ENCODE data around the gene WDR91.

DNA sequence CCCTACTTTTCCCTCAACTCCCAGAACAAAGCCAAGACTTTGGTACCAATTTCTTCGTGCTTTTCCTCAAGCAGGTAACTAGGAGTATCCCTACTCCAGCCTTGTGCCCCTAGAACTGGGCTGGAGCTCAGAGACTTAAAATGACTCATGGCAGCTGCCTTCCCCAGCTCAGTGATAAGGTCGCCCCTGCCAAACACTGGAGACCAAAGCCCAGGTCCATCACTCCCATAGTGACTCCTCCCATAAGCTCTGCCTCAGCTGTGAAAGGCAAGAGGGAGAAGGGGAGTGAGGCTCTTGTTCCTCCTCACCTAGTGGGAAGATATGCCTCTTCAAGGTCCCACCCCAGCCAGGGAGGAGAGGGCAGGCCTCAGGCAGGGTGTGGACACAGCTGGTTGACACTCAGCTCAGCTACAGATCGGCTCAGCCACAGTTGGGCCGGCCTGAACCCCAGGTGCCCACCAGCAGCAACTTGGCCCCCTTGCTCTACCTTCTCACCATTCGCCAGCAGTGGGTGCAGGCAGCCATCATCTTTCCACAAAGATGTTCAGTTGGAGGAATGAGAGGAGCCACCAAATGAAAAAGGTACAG, 27.0 kb downstream of the WDR91 start:
- TF ChIP-seq TAF1 (conservative IDR thresholded peaks at IDR 0.05) (no peak), JUND (IDR thresholded peaks at IDR 0.05) (no peak), YY1 (IDR thresholded peaks at IDR 0.05) (no peak), RAD21 (IDR thresholded peaks at IDR 0.05) (no peak), HNF4G (IDR thresholded peaks at IDR 0.05) (no peak)
- TF ChIP-seq, protein P1, sequence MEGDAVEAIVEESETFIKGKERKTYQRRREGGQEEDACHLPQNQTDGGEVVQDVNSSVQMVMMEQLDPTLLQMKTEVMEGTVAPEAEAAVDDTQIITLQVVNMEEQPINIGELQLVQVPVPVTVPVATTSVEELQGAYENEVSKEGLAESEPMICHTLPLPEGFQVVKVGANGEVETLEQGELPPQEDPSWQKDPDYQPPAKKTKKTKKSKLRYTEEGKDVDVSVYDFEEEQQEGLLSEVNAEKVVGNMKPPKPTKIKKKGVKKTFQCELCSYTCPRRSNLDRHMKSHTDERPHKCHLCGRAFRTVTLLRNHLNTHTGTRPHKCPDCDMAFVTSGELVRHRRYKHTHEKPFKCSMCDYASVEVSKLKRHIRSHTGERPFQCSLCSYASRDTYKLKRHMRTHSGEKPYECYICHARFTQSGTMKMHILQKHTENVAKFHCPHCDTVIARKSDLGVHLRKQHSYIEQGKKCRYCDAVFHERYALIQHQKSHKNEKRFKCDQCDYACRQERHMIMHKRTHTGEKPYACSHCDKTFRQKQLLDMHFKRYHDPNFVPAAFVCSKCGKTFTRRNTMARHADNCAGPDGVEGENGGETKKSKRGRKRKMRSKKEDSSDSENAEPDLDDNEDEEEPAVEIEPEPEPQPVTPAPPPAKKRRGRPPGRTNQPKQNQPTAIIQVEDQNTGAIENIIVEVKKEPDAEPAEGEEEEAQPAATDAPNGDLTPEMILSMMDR (IDR thresholded peaks at IDR 0.05; ENCODE audit: low read depth, low read length, missing input control): no peak
- TF ChIP-seq, protein P2, sequence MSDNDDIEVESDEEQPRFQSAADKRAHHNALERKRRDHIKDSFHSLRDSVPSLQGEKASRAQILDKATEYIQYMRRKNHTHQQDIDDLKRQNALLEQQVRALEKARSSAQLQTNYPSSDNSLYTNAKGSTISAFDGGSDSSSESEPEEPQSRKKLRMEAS (IDR thresholded peaks at IDR 0.05): no peak

All from liver (tissue), 3 donors.